ENCODE results near the gene GRID1. TPM values are rescaled to one million over a fixed set of nuclear protein-coding genes. Genes with fewer than 3 reads are reported as not detected.
"Not testable (repeated sequence)": the region's sequence is repeated elsewhere in the genome, so short reads cannot be mapped to it uniquely, and the experiment has no call there.

GRID1 gene
- total RNA-seq, 1 experiment from 2014 or later: 0.05 TPM

- DNase-seq (ENCODE audit: extremely low read depth, low read depth): no peak
These were observed 497.7 kb downstream of the GRID1 start for GRCh38 chr10:85868627-85869499.

- DNase-seq (ENCODE audit: extremely low read depth, low read depth): no peak
These were observed 501.6 kb downstream of the GRID1 start for GRCh38 chr10:85864868-85865526.

GRCh38 chr10:85864173-85864549 is 502.4 kb downstream of the GRID1 start:
- no peak for DNase-seq (ENCODE audit: extremely low read depth, low read depth)

GRCh38 chr10:85863301-85864172 is 503.1 kb downstream of the GRID1 start:
- no peak for DNase-seq (ENCODE audit: extremely low read depth, low read depth)

- DNase-seq (ENCODE audit: extremely low read depth, low read depth): no peak
These were observed 503.8 kb downstream of the GRID1 start for GRCh38 chr10:85862771-85863170.

- DNase-seq (ENCODE audit: extremely low read depth, low read depth): no peak
These were observed 504.9 kb downstream of the GRID1 start for GRCh38 chr10:85861513-85862197.

GRCh38 chr10:85859859-85860258 is 506.7 kb downstream of the GRID1 start:
- no peak for DNase-seq (ENCODE audit: extremely low read depth, low read depth)

- no peak for DNase-seq (ENCODE audit: extremely low read depth, low read depth)
These were observed 507.6 kb downstream of the GRID1 start for GRCh38 chr10:85858776-85859515.

- no peak for DNase-seq (ENCODE audit: extremely low read depth, low read depth)
These were observed 508.8 kb downstream of the GRID1 start for GRCh38 chr10:85857791-85858190.

- no peak for DNase-seq (ENCODE audit: extremely low read depth, low read depth)
These were observed 509.3 kb downstream of the GRID1 start for GRCh38 chr10:85857305-85857704.

GRCh38 chr10:85851934-85852333 is 514.7 kb downstream of the GRID1 start:
- no peak for DNase-seq (ENCODE audit: extremely low read depth, low read depth)

GRCh38 chr10:85851325-85851724 is 515.3 kb downstream of the GRID1 start:
- DNase-seq (ENCODE audit: extremely low read depth, low read depth): no peak

GRCh38 chr10:85850736-85851135 is 515.9 kb downstream of the GRID1 start:
- no peak for DNase-seq (ENCODE audit: extremely low read depth, low read depth)

- DNase-seq (ENCODE audit: extremely low read depth, low read depth): no peak
These were observed 517.3 kb downstream of the GRID1 start for GRCh38 chr10:85849315-85849714.

GRCh38 chr10:85848756-85849155 is 517.8 kb downstream of the GRID1 start:
- no peak for DNase-seq (ENCODE audit: extremely low read depth, low read depth)

- no peak for DNase-seq (ENCODE audit: extremely low read depth, low read depth)
These were observed 519.5 kb downstream of the GRID1 start for GRCh38 chr10:85847085-85847484.

- not testable (repeated sequence) for DNase-seq (ENCODE audit: extremely low read depth, low read depth)
These were observed 527.9 kb downstream of the GRID1 start for GRCh38 chr10:85838660-85839059.

- DNase-seq (ENCODE audit: extremely low read depth, low read depth): no peak
These were observed 533.6 kb downstream of the GRID1 start for GRCh38 chr10:85832988-85833387.

GRCh38 chr10:85831422-85831821 is 535.2 kb downstream of the GRID1 start:
- no peak for DNase-seq (ENCODE audit: extremely low read depth, low read depth)

- DNase-seq (ENCODE audit: extremely low read depth, low read depth): no peak
These were observed 540.2 kb downstream of the GRID1 start for GRCh38 chr10:85826377-85826776.

Data from NCI-H460 (cell line).